NT2/D1 (cell line): ENCODE measurements around the gene CPT1A.

Experiments used
- DNase-seq: peaks from one replicate; pipeline ENCODE4 v3.0.0-alpha.2; 2011; ENCODE audit warnings: low read depth, low spot score
- H3K27me3 ChIP-seq: 2 replicates; pipeline ENCODE4 v1.6.0; 2011; ENCODE audit warnings: mild to moderate bottlenecking; ENCODE audit not compliant: insufficient read length, insufficient read depth
- H3K36me3 ChIP-seq: 2 replicates; pipeline ENCODE4 v1.6.1; 2011; ENCODE audit warnings: mild to moderate bottlenecking, low read length, mixed read lengths; ENCODE audit not compliant: insufficient read depth, insufficient read length
- H3K4me1 ChIP-seq: 2 replicates; pipeline ENCODE4 v1.5.1; 2011; ENCODE audit not compliant: insufficient read depth, insufficient read length
- H3K4me3 ChIP-seq: 2 replicates; pipeline ENCODE4 v1.5.1; 2011; ENCODE audit warnings: low read depth; ENCODE audit not compliant: insufficient read length
- H3K9ac ChIP-seq: 2 replicates; pipeline ENCODE4 v1.6.0; 2011; ENCODE audit warnings: low read depth; ENCODE audit not compliant: insufficient read length
- H3K9me3 ChIP-seq: 2 replicates; pipeline ENCODE4 v1.5.1; 2011; ENCODE audit warnings: mild to moderate bottlenecking, low read length; ENCODE audit not compliant: insufficient read depth
- SUZ12 ChIP-seq: IDR thresholded peaks from 2 replicates; pipeline ENCODE4 v1.6.1; 2011; ENCODE audit not compliant: insufficient read length, insufficient read depth; ENCODE audit errors: extremely low read depth
- YY1 ChIP-seq: IDR thresholded peaks from 2 replicates; pipeline ENCODE4 v1.6.1; 2011; ENCODE audit not compliant: insufficient read length, insufficient read depth
- ZNF274 ChIP-seq: IDR thresholded peaks from 2 replicates; pipeline ENCODE4 v1.6.1; 2011; ENCODE audit warnings: mild to moderate bottlenecking, low read depth, low read length

CPT1A gene

GRCh38 chr11:68751331-68751856, 90.3 kb downstream of the CPT1A start, which contains the start of gene TESMIN:
Gene TESMIN (minus strand): TSS chr11:68751520. CDS start chr11:68750660, 860 bp downstream.
- Histone ChIP-seq H3K4me1 (peaks cover 3% of the 10 kb centered on the region), H3K4me3 (peak within 1 kb of the TSS; percentile 28)
- DNase-seq: peak; percentile 82

GRCh38 chr11:68751004-68751325, 90.8 kb downstream of the CPT1A start:
- peaks cover 13% of the 10 kb centered on the region for H3K36me3 ChIP-seq
- H3K27me3 ChIP-seq: no peaks in the 10 kb centered on the region
- peaks cover 3% of the 10 kb centered on the region for H3K4me1 ChIP-seq
- peak overlapping the region; percentile 28 for H3K4me3 ChIP-seq
- peak overlapping the region; percentile 64 for H3K9ac ChIP-seq
- TF ChIP-seq SUZ12 (no peak), ZNF274 (no peak), YY1 (no peak)
- H3K9me3 ChIP-seq: no peaks in the 10 kb centered on the region
- DNase-seq: no peak

More at GRCh38 chr11:68751331-68751856, 90.3 kb downstream of the CPT1A start, which contains the start of gene TESMIN:
- H3K9ac ChIP-seq: peak within 1 kb of the TSS; percentile 64
- H3K9me3 ChIP-seq: no peaks in the 10 kb centered on the region
- H3K36me3 ChIP-seq: peaks cover 8% of the 10 kb centered on the region
- no peak for TF ChIP-seq ZNF274
- no peak for TF ChIP-seq YY1
- no peak for TF ChIP-seq SUZ12
- H3K27me3 ChIP-seq: no peaks in the 10 kb centered on the region

- Histone ChIP-seq H3K9me3 (no peaks in the 10 kb centered on the region), H3K36me3 (peaks cover 18% of the 10 kb centered on the region), H3K9ac (peak overlapping the region; percentile 56), H3K4me3 (no peak overlapping the region), H3K4me1 (peaks cover 3% of the 10 kb centered on the region), H3K27me3 (no peaks in the 10 kb centered on the region)
- no peak for DNase-seq
- TF ChIP-seq ZNF274: no peak
- no peak for TF ChIP-seq SUZ12
- no peak for TF ChIP-seq YY1
Measured at GRCh38 chr11:68750195-68751003, 91.3 kb downstream of the CPT1A start.

- Histone ChIP-seq H3K4me3 (no peak overlapping the region), H3K36me3 (peaks cover 28% of the 10 kb centered on the region), H3K4me1 (peaks cover 3% of the 10 kb centered on the region), H3K27me3 (no peaks in the 10 kb centered on the region), H3K9ac (peak overlapping the region; percentile 56), H3K9me3 (no peaks in the 10 kb centered on the region)
- DNase-seq: peak; percentile 35
- TF ChIP-seq ZNF274: no peak
- no peak for TF ChIP-seq YY1
- no peak for TF ChIP-seq SUZ12
Measured at GRCh38 chr11:68749229-68750123, 92.2 kb downstream of the CPT1A start.

DNA sequence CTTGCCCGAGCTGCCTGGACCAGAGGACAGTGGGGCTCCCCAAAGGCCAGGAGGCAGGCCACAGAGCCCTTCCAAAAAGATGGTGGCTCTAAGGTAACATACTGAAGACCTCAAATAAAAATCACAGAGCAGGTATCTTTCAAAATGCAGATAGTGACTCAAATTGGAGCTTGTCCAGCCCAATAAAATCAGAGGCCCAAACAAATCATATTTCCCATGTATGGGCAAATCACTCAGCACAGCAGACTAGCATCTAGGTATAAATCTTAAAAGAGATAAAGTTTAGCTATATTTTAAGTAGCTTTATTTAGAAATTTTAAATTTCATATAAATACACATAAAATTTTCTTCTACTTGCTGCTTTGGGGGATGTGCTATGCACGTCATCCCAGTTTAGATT, 93.7 kb downstream of the CPT1A start:
- Histone ChIP-seq H3K4me1 (peaks cover 3% of the 10 kb centered on the region), H3K9me3 (no peaks in the 10 kb centered on the region), H3K9ac (no peak overlapping the region), H3K36me3 (peaks cover 35% of the 10 kb centered on the region), H3K4me3 (no peak overlapping the region), H3K27me3 (no peaks in the 10 kb centered on the region)
- no peak for DNase-seq
- no peak for TF ChIP-seq SUZ12
- no peak for TF ChIP-seq YY1
- TF ChIP-seq ZNF274: no peak

- H3K36me3 ChIP-seq: peaks cover 35% of the 10 kb centered on the region
- no peaks in the 10 kb centered on the region for H3K9me3 ChIP-seq
- H3K4me3 ChIP-seq: no peak overlapping the region
- peaks cover 3% of the 10 kb centered on the region for H3K4me1 ChIP-seq
- H3K27me3 ChIP-seq: no peaks in the 10 kb centered on the region
- TF ChIP-seq SUZ12 (no peak), YY1 (no peak), ZNF274 (no peak)
- no peak overlapping the region for H3K9ac ChIP-seq
- DNase-seq: no peak
Measured at GRCh38 chr11:68743539-68743938, 98.2 kb downstream of the CPT1A start.

DNA sequence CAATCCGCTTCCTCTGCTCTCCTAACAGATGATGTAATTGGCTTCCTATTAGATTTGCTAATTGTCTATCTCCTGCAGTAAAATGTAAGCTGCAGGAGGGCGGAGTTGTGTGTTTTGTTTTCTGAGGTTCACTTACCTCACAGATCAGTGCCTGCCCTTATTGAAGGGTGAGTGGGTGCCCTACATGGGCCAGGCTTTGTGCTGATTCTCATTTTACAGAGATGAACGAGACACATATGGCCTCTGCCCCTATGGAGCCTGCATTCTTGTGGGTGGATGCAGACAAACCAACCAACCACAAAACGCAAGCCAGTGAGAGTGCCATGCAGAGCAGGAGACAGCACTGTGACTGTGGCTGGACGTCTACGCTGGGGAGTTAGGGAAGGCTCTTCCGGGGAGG, 100.3 kb downstream of the CPT1A start:
- peaks cover 35% of the 10 kb centered on the region for H3K36me3 ChIP-seq
- H3K4me1 ChIP-seq: peaks cover 3% of the 10 kb centered on the region
- TF ChIP-seq SUZ12: no peak
- TF ChIP-seq ZNF274: no peak
- TF ChIP-seq YY1: no peak
- H3K27me3 ChIP-seq: no peaks in the 10 kb centered on the region
- peak overlapping the region; percentile 26 for H3K9ac ChIP-seq
- no peak overlapping the region for H3K4me3 ChIP-seq
- H3K9me3 ChIP-seq: no peaks in the 10 kb centered on the region
- no peak for DNase-seq
